ENCODE measurements around the gene GRIK3.
A peak's percentile ranks its signal among the peaks of the same experiment; 100 is the strongest.
"Not testable (repeated sequence)": the region's sequence is repeated elsewhere in the genome, so short reads cannot be mapped to it uniquely, and the experiment has no call there.

The GRIK3 gene

GRCh38 chr1:36776256-36776655 lies 258.1 kb downstream of the GRIK3 start:
- no peak for DNase-seq

GRCh38 chr1:36775716-36776115 lies 258.6 kb downstream of the GRIK3 start:
- no peak for DNase-seq

DNA sequence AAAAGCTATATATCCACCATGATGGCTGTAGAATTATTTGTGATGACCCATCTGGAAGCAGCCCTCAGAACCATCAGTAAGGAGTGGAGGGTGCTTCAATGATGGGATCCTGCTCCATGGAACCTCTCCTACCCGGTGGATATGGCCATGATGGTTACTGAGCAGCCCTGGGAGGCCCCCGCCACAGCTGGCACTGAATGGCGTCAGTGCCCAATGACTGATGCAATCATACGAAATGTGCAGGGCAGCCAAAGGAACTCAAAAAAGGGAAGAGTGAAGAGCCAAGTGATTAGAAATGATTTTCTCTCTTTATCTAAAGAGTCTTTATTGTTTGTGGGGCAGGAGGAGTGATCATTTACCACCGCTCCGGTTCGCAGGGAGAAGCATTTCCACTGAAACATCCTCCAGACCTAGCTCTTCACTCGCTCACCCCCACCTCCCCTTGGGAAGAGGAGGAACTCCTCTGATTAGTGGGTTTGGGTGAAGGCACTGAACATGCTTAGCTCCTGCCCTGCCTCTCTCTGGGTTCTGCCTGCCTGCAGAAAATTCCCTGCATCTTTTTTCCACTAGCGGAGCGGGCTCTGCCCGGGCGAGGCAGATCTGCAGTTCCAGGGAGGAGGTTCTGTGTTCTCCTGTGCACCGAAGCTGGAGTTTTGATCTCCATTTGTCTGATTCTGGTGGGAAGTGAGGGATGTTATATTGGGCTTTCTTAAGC lies 260.3 kb downstream of the GRIK3 start:
- DNase-seq = no peak

DNA sequence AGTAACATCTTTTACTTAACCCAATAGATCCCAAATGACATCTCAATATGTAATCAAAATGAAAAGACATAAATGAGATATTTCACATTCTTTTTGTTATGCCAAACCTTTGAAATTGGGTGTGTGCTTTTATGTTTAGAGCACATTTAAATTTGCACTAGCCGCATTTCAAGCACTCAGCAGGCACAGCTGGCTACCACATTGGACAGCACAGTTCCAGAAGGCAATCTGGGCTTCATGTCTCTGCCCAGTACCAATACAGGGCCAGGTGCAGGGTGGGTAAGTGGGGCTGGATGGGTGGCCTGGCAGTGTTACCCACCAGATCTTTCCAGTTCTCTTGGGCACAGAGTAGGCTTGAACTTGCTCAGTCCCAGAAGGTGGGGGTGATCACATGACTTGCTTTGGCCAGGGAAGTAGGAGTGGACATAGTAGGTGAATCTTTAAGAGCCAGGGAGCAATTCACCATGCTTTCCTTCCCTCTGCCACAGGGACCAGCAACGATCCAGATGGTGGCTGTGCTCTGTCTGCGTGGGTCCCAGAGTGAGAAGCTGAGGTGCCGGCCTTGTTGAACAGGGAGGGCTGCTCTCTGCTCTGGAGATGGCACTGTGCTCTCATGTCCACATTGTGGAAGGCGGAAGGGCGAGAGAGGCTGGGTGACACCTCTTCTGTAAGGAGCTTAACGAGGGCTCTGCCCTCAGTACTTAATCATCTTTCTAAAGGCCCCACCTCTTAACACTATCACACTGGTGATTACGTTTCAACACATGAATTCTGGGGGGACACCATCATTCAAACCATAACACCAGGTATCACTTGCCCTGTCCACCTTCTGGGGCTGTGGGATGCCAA lies 261.4 kb downstream of the GRIK3 start:
- DNase-seq = no peak

DNA sequence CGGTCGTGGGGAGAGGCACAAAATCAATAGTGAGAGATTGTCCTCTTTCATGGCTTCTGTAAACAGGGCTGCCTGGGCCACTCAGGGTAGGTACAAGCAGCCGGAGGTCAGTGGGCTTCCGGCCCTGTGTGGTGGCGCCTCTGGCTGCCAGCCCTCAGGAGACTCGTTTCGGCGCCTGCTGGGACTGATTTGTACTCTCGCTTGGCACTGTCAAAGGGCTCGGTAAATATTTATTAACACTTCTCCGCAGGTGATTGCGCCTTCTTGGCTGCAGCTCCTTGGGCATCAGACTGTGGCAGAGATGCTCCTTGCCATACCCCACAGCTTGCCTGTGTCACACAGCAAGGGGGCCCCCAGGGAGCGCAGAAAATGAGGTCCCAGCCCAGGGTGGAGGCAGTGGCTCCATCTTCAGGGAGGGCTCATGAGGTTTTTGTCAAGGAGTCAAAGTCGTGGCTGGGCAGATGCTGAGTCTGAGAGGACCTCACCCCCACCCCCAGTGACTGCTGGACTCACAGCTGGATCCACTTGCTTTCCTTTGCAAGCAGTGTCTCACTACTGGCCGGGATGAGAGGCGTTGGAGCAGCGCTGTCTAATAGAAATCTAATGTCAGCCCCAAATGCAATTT lies 262.5 kb downstream of the GRIK3 start:
- peak in 1 of 2 experiments; percentile 19 for DNase-seq

DNA sequence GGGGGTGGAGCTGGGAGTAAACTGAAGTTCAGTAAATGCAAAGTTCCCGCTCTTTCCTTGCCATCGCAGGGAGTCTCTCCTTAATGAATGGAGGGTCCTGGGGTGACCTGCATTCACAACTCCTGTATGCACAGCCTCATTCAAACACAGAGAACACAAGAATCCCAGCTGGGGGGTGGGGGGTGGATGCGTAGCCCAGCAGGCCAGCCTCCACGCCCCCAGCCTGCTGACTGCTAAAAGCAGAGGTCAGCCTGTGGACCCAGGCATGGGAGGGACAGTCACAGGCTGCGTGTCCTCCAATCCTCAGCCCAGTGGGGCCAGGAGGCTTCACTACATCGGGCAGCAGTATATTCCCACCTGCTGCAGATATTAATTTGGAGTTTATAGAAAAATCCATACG lies 263.1 kb downstream of the GRIK3 start:
- no peak for DNase-seq

DNA sequence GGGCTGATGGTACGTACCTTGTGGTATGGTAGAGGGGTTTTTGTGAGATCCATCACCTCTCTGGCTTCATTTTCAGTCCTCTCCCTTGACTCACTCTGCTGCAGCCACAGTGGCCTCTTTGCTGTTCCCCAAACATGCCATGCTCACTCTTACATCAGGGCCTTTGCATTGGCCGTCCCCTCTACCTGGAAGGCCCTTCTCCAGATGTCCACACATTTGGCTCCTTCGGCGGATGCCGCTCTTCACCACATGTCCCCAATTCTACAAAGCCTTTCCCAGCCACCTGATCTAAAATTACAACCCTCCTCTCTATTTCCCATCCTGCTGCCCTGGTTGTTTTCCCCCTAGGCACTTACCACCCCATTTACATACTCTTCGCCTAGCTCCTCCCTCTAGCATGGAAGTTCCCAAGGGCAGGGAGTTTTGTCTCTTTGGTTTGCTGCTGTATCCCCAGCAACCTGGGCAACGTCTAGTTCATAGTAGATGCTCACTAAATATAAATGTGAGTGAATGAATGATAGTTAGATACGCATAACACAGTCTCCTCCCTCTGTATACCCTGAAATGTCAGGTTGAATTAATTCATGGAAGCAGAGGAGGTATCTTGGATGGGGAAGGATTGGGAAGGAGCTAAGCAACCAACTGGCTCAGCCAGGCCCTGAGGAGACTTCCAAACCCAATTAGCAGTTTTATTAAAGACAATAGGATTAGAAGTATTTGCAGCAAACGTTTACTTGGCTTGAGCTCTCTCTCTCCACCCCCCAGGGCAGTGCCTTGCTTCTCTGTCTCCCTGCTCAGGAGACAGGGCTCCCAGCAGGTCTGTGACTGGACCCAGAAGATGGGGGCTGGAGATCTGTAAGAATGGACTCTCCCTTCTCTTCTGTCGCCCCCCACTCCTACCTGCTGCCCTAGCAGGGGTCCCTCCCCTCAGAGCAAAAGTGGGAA lies 264.2 kb downstream of the GRIK3 start:
- DNase-seq = no peak

DNA sequence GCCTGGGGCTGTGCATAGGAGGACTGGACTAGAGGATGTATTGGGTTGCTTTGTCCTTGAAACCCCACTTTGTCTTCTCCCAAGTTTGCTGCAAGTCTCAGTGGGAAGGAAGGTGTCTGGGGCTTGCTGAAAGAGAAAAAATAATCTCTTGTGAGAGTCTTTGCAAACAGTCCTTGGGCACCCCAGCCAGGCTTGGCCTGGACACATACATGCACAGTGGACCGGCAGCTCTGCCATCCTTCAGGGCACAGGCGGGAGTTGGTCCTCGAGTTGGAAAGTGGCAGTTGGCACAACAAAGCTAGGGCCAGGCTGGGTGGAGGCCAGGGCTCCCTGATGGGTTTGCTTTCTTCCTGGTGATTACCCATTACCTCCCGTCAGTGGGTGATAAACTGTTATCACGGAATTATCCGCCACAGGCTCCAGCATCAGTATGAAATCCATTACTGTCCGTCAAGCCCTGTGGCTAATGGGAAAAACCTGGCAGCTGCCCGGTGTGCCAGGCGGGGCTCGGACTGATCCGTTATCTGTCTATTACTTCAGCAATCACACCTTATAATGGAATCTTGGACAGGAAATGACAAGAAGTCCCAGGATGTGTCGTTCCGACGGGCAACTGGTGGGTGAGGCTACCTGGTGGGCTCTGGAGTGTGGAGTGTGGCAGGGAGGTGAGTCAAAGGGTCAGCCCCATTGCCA lies 265.7 kb downstream of the GRIK3 start:
- DNase-seq = no peak

GRCh38 chr1:36767429-36767828 lies 266.9 kb downstream of the GRIK3 start:
- DNase-seq = not testable (repeated sequence)

DNA sequence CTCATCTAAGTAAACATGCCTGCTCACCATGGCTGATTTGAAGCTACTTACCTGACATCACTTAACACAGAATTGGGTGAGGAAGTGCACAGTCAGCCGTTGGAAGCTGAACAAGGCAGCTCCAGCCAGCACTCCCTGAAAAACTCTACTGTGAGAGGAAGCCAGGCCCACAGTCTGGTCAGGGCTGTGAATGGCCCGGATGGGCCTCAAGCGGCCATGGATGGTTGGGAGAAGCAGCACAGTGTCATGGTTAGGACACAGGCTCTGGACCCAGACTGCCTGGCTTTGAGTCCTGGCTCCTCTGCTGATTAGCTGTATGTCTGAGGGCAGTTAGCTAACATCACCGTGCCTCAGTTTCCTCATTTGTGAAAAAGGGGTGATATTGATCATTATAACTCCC lies 267.8 kb downstream of the GRIK3 start:
- DNase-seq = no peak

DNA sequence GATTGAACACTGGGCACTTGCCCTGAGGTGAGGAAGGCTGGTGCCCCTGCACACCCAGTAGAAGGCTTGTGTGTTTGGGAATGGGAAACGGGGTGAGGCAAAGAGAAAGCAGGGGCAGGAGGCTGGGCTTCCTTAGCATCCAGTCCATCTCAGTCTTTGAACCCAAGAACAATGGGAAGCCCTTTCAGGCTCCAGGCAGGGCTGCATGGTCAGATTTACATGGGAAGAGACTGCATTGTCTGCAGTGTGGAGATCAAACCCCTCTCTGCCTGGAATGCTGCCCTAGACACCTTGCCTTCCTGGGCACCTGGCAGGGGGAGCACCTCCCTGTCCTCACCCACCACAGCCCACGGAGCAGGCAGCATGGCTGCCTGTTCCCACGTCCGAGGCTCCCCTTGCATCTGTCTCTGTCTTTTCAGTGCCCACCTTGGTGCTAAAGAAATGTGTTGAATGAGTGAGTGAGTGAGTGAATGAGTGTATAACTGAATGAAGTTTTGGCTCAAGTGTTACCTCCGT lies 268.5 kb downstream of the GRIK3 start:
- DNase-seq = no peak

DNA sequence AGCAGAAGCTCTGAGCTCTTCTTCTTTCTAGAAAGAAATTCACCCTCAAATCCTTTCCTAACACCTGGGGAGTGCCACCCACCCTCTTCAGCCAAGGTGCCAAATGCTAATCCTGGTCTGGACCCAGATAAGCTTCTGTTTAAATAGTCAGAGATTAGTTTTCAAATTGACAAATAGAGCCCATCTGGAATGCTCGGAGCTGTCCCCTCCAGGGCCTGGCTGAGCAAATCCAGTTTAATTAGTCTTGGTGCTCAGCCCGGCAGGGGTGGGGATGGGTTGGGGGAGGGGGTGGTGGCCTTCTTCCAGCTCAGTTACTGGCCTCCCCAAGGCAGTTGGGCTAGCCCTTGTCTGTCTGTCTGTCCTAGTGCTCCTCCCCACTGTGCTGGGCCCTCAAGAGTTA lies 269.5 kb downstream of the GRIK3 start:
- DNase-seq = no peak

DNA sequence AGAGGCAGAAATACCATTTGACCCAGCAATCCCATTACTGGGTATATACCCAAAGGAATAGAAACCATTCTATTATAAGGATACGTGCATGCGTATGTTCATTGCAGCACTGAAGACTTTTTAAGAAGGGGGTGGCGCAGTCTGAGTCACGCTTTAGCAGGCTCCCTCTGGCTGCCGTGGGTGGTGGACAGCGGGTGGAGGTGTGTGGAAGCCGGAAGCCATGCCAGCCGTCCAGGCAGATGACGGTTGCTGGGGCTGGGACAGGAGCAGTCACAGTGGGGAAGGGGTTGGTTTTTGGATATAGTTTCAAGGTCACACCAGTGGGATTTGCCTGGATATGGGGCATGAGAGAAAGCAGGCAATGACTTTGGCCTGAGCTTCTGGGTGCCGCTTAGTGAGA lies 270.5 kb downstream of the GRIK3 start:
- DNase-seq = no peak

GRCh38 chr1:36762174-36762573 lies 272.1 kb downstream of the GRIK3 start:
- no peak for DNase-seq

DNA sequence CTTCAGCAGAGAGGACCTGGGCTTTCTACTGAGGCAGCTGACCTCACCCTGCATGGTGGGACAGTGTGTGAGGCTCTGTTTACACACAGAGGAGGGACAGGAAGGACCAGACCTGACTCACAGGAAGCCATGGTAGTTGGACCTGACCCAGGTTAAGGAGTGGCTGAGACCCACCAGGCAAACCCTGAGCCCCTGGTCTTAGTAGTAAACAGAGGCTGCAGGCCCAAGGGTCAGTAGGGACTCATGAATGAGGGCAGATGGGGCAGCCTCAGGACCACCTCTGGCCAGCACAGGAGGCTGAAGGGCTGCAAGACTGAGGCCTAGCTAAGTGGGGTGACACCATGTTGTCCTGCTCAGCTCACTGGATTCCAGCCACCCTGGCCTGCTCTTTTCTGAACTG lies 273.2 kb downstream of the GRIK3 start:
- no peak for DNase-seq

GRCh38 chr1:36760081-36760480 lies 274.2 kb downstream of the GRIK3 start:
- DNase-seq = no peak

DNA sequence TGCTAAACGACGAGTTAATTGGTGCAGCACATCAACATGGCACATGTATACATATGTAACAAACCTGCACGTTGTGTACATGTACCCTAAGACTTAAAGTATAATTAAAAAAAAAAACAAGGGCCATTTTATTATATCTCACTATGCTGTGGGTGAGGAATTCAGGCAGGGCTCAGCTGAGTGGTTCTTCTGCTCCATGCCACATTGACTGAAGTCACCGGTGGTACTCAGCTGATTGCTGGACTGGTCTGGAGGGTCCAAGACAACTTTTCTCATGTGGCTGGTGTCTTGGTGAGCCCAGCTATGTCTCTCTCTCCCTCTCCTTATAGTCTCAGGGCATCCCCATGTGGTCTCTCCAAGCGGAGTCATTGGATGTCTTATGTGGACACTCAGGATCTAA lies 275.0 kb downstream of the GRIK3 start:
- DNase-seq = no peak

- DNase-seq = no peak
These were observed 278.7 kb downstream of the GRIK3 start for GRCh38 chr1:36755303-36756230.

GRCh38 chr1:36754366-36754765 lies 279.9 kb downstream of the GRIK3 start:
- DNase-seq = no peak

- no peak for DNase-seq
These were observed 280.9 kb downstream of the GRIK3 start for GRCh38 chr1:36753451-36753850.

GRCh38 chr1:36752891-36753361 lies 281.4 kb downstream of the GRIK3 start:
- DNase-seq = no peak
